ENCODE data around the gene SCUBE3. TPM values are rescaled to one million over a fixed set of nuclear protein-coding genes. Genes with fewer than 3 reads are reported as not detected.

Gene SCUBE3
- total and polyA plus RNA-seq, 9 of the 15 experiments (the other 6 are each of a cell fraction or from before 2014, with no cell fraction given) = 0.01 to 0.11 TPM; not detected in 7

- TF ChIP-seq ZNF407 (IDR thresholded peaks at IDR 0.05; ENCODE audit: low read depth) (peak; percentile 72; the same call in 1 of the 2 replicates), XRCC3 (IDR thresholded peaks at IDR 0.05) (no peak), ZMIZ1 (IDR thresholded peaks at IDR 0.05; ENCODE audit: low read depth in 2 of 2, low read length in 2 of 2) (no peak), ZNF766 (CRISPR knock-in tag; conservative IDR thresholded peaks at IDR 0.05) (peak; percentile 52; the same call in 1 of the 2 replicates), HMG20B (CRISPR knock-in tag; IDR thresholded peaks at IDR 0.05) (no peak), ZNF146 (CRISPR knock-in tag; IDR thresholded peaks at IDR 0.05; ENCODE audit: unreplicated experiment) (no peak), SMARCC2 (IDR thresholded peaks at IDR 0.05; ENCODE audit: low read depth) (no peak), PHB (CRISPR knock-in tag; IDR thresholded peaks at IDR 0.05) (0 out of 2 replicates have a peak, but pooled peaks have one; percentile 53), E2F6 (IDR thresholded peaks at IDR 0.05; ENCODE audit: borderline replicate concordance in 1 of 2, extremely low read depth in 1 of 2, insufficient read depth in 1 of 2, insufficient read length in 1 of 2, low read depth in 1 of 2, low read length in 1 of 2, poor library complexity in 1 of 2, severe bottlenecking in 1 of 2) (peak; percentile 15 to 54), SRSF9 (IDR thresholded peaks at IDR 0.05; ENCODE audit: borderline replicate concordance, low read depth, low read length) (no peak), RAD51 (IDR thresholded peaks at IDR 0.05; ENCODE audit: borderline replicate concordance, low read depth) (0 out of 2 replicates have a peak, but pooled peaks have one; percentile 37), KAT2B (IDR thresholded peaks at IDR 0.05; ENCODE audit: low read depth, low read length) (no peak)
Observed at GRCh38 chr6:35259194-35259947, 45.6 kb downstream of the SCUBE3 start, which contains the start of gene ZNF76 (continued).
